Measurements from ENCODE around the gene ASMT.

DNA sequence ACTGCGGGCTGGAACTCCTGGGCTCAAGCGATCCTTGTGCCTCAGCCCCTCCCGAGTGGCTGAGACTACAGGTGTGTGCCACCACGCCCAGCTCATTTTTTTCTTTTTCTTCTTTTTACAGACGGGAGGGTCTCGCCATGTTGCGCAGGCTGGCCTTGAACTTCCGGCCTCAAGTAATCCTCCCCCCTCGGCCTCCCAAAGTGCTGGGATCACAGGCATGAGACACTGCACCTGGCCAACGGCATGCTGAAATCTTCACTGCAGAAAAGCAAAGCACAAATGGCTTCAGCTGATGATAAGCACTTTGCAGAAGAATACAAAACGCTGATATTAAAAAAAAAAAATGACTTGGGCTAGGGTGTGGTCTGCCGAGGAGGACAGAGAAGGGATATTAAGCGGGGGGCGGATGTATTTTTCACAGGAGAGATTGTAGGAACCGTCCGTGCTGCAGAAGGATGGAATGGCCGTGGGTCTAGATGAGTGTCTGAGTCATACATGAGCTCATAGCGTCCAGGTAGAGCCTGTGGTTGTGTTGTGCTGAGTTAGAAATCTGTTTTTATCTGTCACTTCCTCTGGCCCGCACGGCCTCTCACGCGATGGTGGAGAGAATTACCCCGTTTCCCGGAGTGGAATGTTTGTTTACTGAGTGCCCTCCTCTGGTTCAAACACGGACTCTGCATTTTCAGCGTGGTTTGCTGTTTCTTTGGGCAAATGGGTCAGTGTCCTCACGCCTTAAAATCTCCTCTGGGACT, 32.0 kb upstream of the ASMT start:
- TF ChIP-seq, protein P1, sequence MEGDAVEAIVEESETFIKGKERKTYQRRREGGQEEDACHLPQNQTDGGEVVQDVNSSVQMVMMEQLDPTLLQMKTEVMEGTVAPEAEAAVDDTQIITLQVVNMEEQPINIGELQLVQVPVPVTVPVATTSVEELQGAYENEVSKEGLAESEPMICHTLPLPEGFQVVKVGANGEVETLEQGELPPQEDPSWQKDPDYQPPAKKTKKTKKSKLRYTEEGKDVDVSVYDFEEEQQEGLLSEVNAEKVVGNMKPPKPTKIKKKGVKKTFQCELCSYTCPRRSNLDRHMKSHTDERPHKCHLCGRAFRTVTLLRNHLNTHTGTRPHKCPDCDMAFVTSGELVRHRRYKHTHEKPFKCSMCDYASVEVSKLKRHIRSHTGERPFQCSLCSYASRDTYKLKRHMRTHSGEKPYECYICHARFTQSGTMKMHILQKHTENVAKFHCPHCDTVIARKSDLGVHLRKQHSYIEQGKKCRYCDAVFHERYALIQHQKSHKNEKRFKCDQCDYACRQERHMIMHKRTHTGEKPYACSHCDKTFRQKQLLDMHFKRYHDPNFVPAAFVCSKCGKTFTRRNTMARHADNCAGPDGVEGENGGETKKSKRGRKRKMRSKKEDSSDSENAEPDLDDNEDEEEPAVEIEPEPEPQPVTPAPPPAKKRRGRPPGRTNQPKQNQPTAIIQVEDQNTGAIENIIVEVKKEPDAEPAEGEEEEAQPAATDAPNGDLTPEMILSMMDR (IDR thresholded peaks at IDR 0.05) = no peak
- no peak for TF ChIP-seq POLR2A (IDR thresholded peaks at IDR 0.05)

All from testis (tissue), 2 donors.